Fibroblast of lung (primary cell): ENCODE data around the gene DNAJC5. TPM values are rescaled to one million over a fixed set of nuclear protein-coding genes. Genes with fewer than 3 reads are reported as not detected.

Source experiments
- polyA plus RNA-seq, 2 donors: library from polyadenylated mRNA; depleted of rRNA in 1 of 2; stranded (reverse) in 1 of 2; unstranded in 1 of 2; fragments of >200 nt; gene quantifications; 2 replicates each; pipeline ENCODE4 v1.2.1, GENCODE V29; 2011 to 2012; ENCODE audit warnings: missing spikeins in 1 of 2
- total RNA-seq: library from RNA; depleted of rRNA; stranded (reverse); fragments of >200 nt; gene quantifications from 2 replicates; pipeline ENCODE4 v1.2.1, GENCODE V29; 2014

The DNAJC5 gene
- total and polyA plus RNA-seq, 2 donors (not counting 1 experiment from before 2014, with no cell fraction given), result 29.6 to 48.9 TPM

Other genes with a start within 250 kb of the DNAJC5 start
- 16.4 and 34.3 TPM in 2 replicates for gene STMN3, start 241.7 kb upstream of the DNAJC5 start, total RNA-seq
- 3.7 and 27.4 TPM in 2 replicates for gene STMN3, start 241.7 kb upstream of the DNAJC5 start, polyA plus RNA-seq
- gene RTEL1, start 236.8 kb upstream of the DNAJC5 start, total RNA-seq, result 8.5 and 12.4 TPM in 2 replicates
- gene RTEL1, start 236.8 kb upstream of the DNAJC5 start, polyA plus RNA-seq, result 4.7 and 11.5 TPM in 2 replicates
- 6.7 and 35.2 TPM in 2 replicates for gene TNFRSF6B, start 198.5 kb upstream of the DNAJC5 start, total RNA-seq
- 3.8 and 5.7 TPM in 2 replicates for gene TNFRSF6B, start 198.5 kb upstream of the DNAJC5 start, polyA plus RNA-seq
- 24.7 and 35.0 TPM in 2 replicates for gene ARFRP1, start 187.2 kb upstream of the DNAJC5 start, total RNA-seq
- 32.2 and 34.6 TPM in 2 replicates for gene ARFRP1, start 187.2 kb upstream of the DNAJC5 start, polyA plus RNA-seq
- gene ZGPAT, start 187.1 kb upstream of the DNAJC5 start, total RNA-seq, result 10.7 and 11.0 TPM in 2 replicates
- gene ZGPAT, start 187.1 kb upstream of the DNAJC5 start, polyA plus RNA-seq, result 7.6 and 8.7 TPM in 2 replicates
- 1.5 and 3.5 TPM in 2 replicates for gene LIME1, start 158.5 kb upstream of the DNAJC5 start, total RNA-seq
- 0.68 and 0.90 TPM in 2 replicates for gene LIME1, start 158.5 kb upstream of the DNAJC5 start, polyA plus RNA-seq
- 18.2 and 30.6 TPM in 2 replicates for gene SLC2A4RG, start 155.3 kb upstream of the DNAJC5 start, total RNA-seq
- gene SLC2A4RG, start 155.3 kb upstream of the DNAJC5 start, polyA plus RNA-seq, result 17.5 and 27.1 TPM in 2 replicates
- 2.8 and 4.5 TPM in 2 replicates for gene ZBTB46, start 63.9 kb upstream of the DNAJC5 start, total RNA-seq
- 0.53 and 0.96 TPM in 2 replicates for gene ZBTB46, start 63.9 kb upstream of the DNAJC5 start, polyA plus RNA-seq
- not detected in 2 replicates for gene ABHD16B, start 33.6 kb upstream of the DNAJC5 start, total RNA-seq
- not detected in 2 replicates for gene ABHD16B, start 33.6 kb upstream of the DNAJC5 start, polyA plus RNA-seq
- gene TPD52L2, start 29.9 kb upstream of the DNAJC5 start, total RNA-seq, result 84.2 and 123 TPM in 2 replicates
- 212 and 227 TPM in 2 replicates for gene TPD52L2, start 29.9 kb upstream of the DNAJC5 start, polyA plus RNA-seq
- 20.8 and 27.9 TPM in 2 replicates for gene UCKL1, start 61.3 kb downstream of the DNAJC5 start, total RNA-seq
- 16.4 and 16.7 TPM in 2 replicates for gene UCKL1, start 61.3 kb downstream of the DNAJC5 start, polyA plus RNA-seq
- gene ZNF512B, start 74.8 kb downstream of the DNAJC5 start, total RNA-seq, result 6.4 and 8.4 TPM in 2 replicates
- gene ZNF512B, start 74.8 kb downstream of the DNAJC5 start, polyA plus RNA-seq, result 3.5 and 3.7 TPM in 2 replicates
- 0.77 and 0.99 TPM in 2 replicates for gene SAMD10, start 84.5 kb downstream of the DNAJC5 start, total RNA-seq
- 0.37 and 0.86 TPM in 2 replicates for gene SAMD10, start 84.5 kb downstream of the DNAJC5 start, polyA plus RNA-seq
- gene PRPF6, start 86.0 kb downstream of the DNAJC5 start, total RNA-seq, result 52.0 and 55.2 TPM in 2 replicates
- 28.2 and 40.5 TPM in 2 replicates for gene PRPF6, start 86.0 kb downstream of the DNAJC5 start, polyA plus RNA-seq
- gene C20orf204, start 141.1 kb downstream of the DNAJC5 start, total RNA-seq, result 0.26 and 0.66 TPM in 2 replicates
- 0.02 TPM in 2 replicates for gene C20orf204, start 141.1 kb downstream of the DNAJC5 start, polyA plus RNA-seq
- gene SOX18, start 154.5 kb downstream of the DNAJC5 start, total RNA-seq, result not detected in 2 replicates
- gene SOX18, start 154.5 kb downstream of the DNAJC5 start, polyA plus RNA-seq, result not detected in 2 replicates
- gene TCEA2, start 168.1 kb downstream of the DNAJC5 start, total RNA-seq, result 23.9 and 25.2 TPM in 2 replicates
- 12.7 and 17.1 TPM in 2 replicates for gene TCEA2, start 168.1 kb downstream of the DNAJC5 start, polyA plus RNA-seq
- 9.1 and 11.6 TPM in 2 replicates for gene RGS19, start 184.4 kb downstream of the DNAJC5 start, total RNA-seq
- 5.5 and 5.8 TPM in 2 replicates for gene RGS19, start 184.4 kb downstream of the DNAJC5 start, polyA plus RNA-seq
- gene OPRL1, start 185.0 kb downstream of the DNAJC5 start, total RNA-seq, result 2.6 and 4.1 TPM in 2 replicates
- 0.17 and 0.49 TPM in 2 replicates for gene OPRL1, start 185.0 kb downstream of the DNAJC5 start, polyA plus RNA-seq
- gene LKAAEAR1, start 189.3 kb downstream of the DNAJC5 start, total RNA-seq, result not detected in 2 replicates
- gene LKAAEAR1, start 189.3 kb downstream of the DNAJC5 start, polyA plus RNA-seq, result not detected in 2 replicates
- gene NPBWR2, start 212.4 kb downstream of the DNAJC5 start, total RNA-seq, result not detected in 2 replicates
- not detected in 2 replicates for gene NPBWR2, start 212.4 kb downstream of the DNAJC5 start, polyA plus RNA-seq